KBM-7 (cell line): Measurements from ENCODE around the gene LSS.
"Not testable (repeated sequence)": the region's sequence is repeated elsewhere in the genome, so short reads cannot be mapped to it uniquely, and the experiment has no call there.

ENCODE experiments used
- DNase-seq: peaks from one replicate; pipeline ENCODE4 v3.0.0-alpha.2; 2015
- in situ Hi-C: fragments of 300-500 bp; cut with MboI; formaldehyde crosslinking; loops from 2 replicates; pipeline ENCODE4 v1.14.3; 2020; ENCODE audit warnings: low sequenced_read_pairs, low pct_unique_long_range_greater_than_20kb, mixed read lengths

LSS gene

DNA sequence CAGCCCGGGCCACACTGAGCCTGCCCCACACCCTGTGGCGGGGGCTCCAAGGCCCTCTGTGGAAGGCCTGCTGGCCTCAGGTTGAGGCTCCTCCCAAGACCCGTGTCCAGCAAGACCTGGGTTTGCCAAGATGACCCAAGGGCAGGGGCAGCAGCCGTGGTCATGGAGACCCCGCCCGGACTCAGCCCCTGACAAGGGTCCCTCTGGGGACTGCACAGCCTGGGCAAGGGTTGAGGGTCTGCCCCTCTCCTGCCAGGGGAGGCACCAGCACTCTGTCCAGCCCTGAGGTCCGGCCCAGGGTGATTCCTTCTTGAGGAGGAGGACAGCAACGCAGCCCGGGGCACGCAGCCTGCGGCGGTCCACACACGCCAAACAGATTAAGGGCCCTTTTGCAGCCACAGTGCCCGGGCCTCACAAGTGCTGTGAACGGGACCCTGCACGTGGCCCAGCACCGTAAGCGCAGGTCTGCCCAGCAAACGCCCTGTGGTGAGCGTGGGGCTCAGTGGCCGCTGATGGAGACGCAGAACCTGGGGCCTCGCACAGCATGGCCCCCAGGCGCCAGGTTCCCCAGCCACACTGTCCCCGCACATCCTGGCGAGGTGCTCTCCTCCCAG is 47.7 kb downstream of the LSS start:
- in situ Hi-C loops: no loop called here
- DNase-seq: no peak

GRCh38 chr21:46180079-46180722 is 48.4 kb downstream of the LSS start:
- DNase-seq: peak; percentile 55
- in situ Hi-C loops: no loop called here

GRCh38 chr21:46179708-46180078 is 48.9 kb downstream of the LSS start:
- DNase-seq: no peak
- in situ Hi-C loops: no loop called here

- no peak for DNase-seq
- in situ Hi-C loops: no loop called here
Measured at GRCh38 chr21:46178961-46179360, 49.6 kb downstream of the LSS start.

GRCh38 chr21:46176443-46177129 is 52.0 kb downstream of the LSS start:
- in situ Hi-C loops, DNase-seq: not testable (repeated sequence)

GRCh38 chr21:46173573-46173972 is 55.0 kb downstream of the LSS start:
- in situ Hi-C loops: no loop called here
- no peak for DNase-seq

DNA sequence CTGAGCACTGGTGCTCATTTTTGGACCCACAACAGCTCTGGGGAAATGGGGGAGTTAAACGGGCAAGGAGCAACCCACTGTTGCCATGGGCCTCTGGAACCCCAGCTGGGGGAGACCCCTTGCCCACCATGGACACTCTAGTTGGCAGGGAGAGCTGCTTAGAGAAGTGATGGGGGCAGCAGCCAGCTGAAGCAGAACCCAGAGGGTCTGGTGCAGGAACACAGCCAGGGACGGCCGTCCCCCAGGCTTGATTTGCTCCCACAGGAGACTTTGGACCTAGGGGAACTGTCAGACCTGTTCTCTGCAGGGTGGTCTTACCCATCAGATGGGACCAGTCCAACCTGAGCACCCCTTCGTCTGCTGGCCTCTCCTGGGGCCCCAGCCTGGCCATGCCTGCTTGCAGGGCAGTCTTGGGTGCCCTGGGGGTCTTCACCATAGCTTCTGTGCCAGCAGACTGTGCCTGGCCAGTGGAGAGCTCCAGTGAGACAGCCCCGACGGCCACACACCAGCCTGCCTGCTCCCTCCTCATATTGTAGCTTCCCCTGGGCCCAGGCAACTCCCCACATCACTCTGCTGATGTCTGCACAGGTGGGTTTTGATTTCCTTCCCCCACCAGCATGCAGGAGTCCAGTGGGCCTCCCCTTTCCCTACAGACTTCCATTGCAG is 55.6 kb downstream of the LSS start:
- in situ Hi-C loops: no loop called here
- no peak for DNase-seq

GRCh38 chr21:46171996-46172862 is 56.3 kb downstream of the LSS start:
- DNase-seq: no peak
- in situ Hi-C loops: no loop called here

- in situ Hi-C loops: no loop called here
- DNase-seq: no peak
Measured at GRCh38 chr21:46171585-46171984, 57.0 kb downstream of the LSS start.

DNA sequence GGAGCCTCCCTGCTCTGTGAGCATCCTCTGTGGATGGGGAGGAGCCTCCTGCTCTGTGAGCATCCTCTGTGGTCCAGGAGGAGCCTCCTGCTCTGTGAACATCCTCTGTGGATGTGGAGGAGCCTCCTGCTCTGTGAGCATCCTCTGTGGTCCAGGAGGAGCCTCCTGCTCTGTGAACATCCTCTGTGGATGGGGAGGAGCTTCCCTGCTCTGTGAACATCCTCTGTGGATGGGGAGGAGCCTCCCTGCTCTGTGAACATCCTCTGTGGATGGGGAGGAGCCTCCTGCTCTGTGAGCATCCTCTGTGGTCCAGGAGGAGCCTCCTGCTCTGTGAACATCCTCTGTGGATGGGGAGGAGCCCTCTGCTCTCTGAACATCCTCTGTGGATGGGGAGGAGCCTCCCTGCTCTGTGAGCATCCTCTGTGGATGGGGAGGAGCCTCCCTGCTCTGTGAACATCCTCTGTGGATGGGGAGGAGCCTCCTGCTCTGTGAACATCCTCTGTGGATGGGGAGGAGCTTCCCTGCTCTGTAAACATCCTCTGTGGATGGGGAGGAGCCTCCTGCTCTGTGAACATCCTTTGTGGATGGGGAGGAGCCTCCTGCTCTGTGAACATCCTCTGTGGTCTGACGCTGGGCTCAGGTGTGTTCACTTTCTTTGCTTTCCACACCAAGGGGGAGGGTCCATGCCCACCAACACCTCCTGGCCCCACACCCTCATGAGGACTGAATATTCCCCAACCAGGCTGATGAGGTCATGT is 58.0 kb downstream of the LSS start:
- in situ Hi-C loops, DNase-seq: not testable (repeated sequence)

GRCh38 chr21:46168659-46169386 is 59.8 kb downstream of the LSS start:
- in situ Hi-C loops: no loop called here
- DNase-seq: no peak

DNA sequence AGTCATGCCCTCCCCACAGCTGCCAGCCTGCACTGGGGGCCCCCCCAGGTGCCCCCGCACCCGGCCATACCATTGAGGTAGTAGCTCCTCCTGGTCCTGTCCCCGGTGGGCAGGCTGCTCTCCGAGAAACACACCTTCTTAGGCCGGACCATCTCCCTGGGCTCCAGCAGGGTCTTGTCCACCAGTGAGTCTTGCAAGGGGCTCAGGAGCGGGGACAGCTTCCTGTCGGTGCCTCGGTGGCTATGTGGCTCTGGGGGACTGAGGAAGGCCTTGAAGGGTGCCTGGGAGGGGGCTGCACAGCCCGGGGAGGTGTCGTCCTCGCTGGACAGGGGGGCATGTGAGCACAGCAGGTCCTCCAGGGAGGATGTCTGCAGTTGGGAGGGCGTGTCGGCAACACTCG is 60.3 kb downstream of the LSS start:
- DNase-seq: no peak

DNA sequence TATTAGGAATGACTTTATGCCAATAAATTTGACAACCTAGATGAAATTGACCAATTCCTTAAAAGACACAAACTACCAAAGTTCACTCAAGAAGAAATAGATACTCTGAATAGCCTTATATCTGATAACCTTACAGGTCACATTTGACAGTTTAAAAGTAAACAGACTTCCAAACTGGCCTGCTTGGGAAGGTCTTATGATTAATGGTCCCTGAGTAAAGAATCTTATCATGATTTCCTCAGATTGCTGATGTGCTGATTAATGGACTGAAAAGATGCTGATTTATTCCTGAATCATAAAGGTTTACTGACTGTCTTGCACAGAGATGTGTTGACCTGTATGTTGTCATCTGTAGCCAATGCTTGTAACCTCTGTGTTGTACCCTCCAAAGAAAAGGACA is 63.5 kb downstream of the LSS start:
- DNase-seq: no peak
- in situ Hi-C loops: no loop called here

More for the DNA sequence above, 60.3 kb downstream of the LSS start:
- in situ Hi-C loops: no loop called here

DNA sequence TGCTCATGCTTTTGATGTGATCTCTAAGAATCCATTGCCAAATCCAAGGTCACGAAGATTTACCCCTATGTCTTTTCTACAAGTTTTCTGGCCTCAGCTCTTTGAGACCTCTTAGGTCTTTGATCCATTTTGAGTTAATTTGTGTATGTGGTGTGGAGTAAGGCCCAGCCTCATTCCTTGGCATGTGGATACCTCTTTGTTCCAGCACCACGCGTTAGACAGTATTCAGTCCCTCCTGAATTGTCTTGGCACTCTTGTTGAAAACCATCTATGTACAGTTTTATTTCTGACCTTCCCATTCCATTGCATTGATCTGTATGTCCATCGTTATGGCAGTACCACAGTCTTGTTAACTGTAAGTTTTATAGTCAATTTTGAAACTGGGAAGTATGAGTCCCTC is 65.2 kb downstream of the LSS start:
- in situ Hi-C loops: no loop called here
- DNase-seq: no peak

GRCh38 chr21:46161633-46162592 is 66.7 kb downstream of the LSS start:
- in situ Hi-C loops: no loop called here
- no peak for DNase-seq

- in situ Hi-C loops: no loop called here
- no peak for DNase-seq
Measured at GRCh38 chr21:46160907-46161632, 67.5 kb downstream of the LSS start.

GRCh38 chr21:46160657-46160906 is 68.0 kb downstream of the LSS start:
- in situ Hi-C loops: no loop called here
- DNase-seq: no peak
